Measurements from ENCODE around the gene TSPAN11.
"Not testable (repeated sequence)": the region's sequence is repeated elsewhere in the genome, so short reads cannot be mapped to it uniquely, and the experiment has no call there.

Gene TSPAN11

DNA sequence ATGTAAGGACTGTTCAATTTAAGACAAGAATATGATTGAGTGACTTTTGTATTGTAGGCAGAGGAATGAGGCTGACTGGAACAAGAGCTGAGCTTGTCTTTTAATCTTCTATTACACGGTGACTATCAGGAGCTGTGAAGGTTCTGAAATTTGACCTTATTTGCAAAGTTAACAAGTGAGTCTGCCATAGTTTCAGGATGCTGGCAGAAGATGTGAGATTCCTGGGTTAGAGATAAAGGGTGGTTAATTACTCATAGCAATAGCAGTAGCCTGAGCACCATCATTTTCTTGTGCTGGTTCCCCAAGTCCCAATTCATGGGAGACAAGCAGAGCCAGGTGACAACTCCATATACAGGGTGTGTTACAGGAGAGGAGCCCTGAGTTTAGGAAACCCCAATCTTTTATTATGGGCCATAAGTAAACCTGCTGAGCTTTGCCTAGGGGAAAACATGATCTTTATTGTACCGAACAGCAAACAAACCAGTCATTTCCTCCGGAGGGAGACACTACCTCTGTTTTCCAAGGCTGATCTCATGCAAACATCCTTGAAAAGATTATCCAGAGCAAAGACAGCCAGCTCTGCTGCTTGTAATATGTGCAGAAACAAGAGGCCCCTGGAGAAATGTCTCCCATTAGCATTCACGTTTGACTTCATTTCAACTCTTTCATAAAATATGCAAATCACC lies 95.4 kb downstream of the TSPAN11 start:
- DNase-seq: no peak

- no peak for DNase-seq
Measured at GRCh38 chr12:31023271-31023724, 96.8 kb downstream of the TSPAN11 start.

DNA sequence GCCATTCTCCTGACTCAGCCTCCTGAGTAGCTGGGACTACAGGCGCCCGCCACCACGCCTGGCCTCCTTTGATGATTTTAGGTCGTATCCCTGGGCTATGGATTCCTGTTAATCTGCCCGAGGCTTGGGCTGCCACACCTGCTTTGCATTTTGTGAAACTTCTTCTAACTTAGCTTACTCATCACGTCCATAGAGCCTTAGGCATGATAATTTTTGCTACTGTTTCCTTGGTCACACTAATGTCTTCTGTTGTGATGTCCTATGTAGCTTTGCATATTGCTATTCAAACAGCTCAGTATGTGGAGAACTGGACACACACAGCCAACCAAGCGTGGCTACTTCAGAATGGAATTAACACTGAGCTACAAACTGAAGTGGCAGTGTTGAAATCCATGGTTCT lies 99.7 kb downstream of the TSPAN11 start:
- no peak for DNase-seq

- not testable (repeated sequence) for DNase-seq
Measured at GRCh38 chr12:31027006-31027405, 100.5 kb downstream of the TSPAN11 start.

DNA sequence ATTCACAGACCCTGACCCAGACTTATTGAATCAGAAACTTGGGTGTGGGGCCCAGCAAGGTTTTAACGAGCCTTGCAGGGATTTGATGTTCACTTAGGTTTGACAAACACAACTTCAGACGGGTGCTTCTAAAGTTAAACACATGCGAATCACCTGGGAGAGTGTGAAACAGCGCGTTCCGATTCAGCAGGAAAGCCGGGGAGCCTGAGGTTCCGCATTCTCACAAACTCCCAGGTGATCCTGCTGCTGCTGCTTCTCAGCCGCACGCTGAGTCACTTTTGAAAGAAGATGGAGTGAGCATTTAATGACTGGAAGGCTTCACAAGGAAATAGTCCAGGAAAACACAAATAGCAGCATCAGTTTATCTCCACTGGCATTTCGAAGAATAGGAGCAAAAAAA lies 102.9 kb downstream of the TSPAN11 start:
- DNase-seq: no peak

GRCh38 chr12:31029916-31030562 lies 103.5 kb downstream of the TSPAN11 start:
- no peak for DNase-seq

GRCh38 chr12:31031951-31032335 lies 105.4 kb downstream of the TSPAN11 start:
- DNase-seq: no peak

DNA sequence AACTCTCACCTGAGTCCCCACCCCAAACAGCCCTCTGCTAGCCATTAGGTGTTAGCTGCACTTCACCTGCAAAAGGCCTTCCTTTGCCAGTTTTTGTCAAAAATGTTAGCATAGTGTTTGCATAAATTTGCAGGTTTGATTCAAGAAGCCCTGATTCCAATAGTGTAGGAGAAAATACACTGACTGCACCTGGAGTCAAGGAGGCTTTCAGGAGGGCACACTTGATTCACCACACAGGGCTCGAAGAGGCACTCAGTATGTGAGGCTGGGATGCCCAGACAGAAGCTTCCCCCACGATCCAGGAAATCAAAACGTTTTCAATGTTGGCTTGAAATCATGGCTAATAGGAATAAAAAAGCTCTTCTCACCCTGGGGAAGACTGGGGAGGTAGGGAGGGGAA lies 106.6 kb downstream of the TSPAN11 start:
- no peak for DNase-seq

- no peak for DNase-seq
Measured at GRCh38 chr12:31033681-31034080, 107.1 kb downstream of the TSPAN11 start.

- no peak for DNase-seq
Measured at GRCh38 chr12:31034372-31034771, 107.8 kb downstream of the TSPAN11 start.

GRCh38 chr12:31035226-31035625 lies 108.7 kb downstream of the TSPAN11 start:
- DNase-seq: no peak

GRCh38 chr12:31035967-31036665 lies 109.6 kb downstream of the TSPAN11 start:
- no peak for DNase-seq

DNA sequence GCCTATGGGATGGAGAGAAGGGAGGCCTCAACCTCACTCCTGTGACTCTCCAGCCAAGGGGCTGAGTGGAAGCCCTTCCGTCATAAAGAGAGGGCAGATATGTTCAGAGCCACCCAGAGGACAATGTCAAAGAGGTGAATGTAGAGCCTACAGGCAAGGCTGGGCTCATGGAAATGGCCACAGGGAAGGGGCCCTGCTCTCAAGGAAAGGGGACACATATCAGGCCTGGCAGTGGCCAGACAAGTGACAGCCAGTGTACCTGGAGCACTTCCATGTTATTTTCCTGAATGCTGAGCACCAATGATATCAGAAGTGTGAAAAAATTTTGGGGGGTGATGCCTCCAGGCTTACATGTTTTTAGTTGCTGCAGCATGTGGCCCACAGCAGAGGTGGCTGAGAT lies 110.5 kb downstream of the TSPAN11 start:
- no peak for DNase-seq

DNA sequence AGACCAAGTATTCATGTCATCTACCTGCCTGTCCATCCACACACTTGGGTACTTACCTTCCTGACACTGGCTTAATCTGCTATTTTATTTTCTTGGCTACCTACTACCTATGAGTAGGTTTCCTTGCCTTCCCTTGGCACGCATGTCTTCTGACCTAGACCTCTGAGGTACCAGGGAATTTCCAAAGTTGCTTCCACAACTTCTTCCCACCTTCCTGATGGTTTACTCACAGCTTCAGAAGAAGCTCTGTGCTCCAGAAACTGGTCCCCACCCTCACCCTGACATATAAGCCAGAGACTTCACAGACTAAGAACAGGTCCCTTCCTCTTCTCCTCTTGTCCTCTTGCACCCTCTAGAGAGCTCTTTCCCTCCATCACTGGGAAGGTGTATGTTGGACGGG lies 111.4 kb downstream of the TSPAN11 start:
- no peak for DNase-seq

- no peak for DNase-seq
Measured at GRCh38 chr12:31041033-31041564, 114.6 kb downstream of the TSPAN11 start.
